B cell (primary cell): ENCODE measurements around the gene THRB. TPM values are rescaled to one million over a fixed set of nuclear protein-coding genes. Genes with fewer than 3 reads are reported as not detected.

Source experiments
- ATAC-seq: fragments of 200-7000 bp; cut with Tn5 transposase; one replicate; pipeline ENCODE4 v1.10.0; 2021; ENCODE audit warnings: low read depth, mild to moderate bottlenecking, moderate number of reproducible peaks, moderate library complexity
- CTCF ChIA-PET: fragments of 350-600 bp; sonication (Branson Sonifier 250); formaldehyde crosslinking; loops from one replicate; lab custom pipeline; 2021; ENCODE audit warnings: antibody characterized with exemption, inconsistent platforms; lab: Charles Lee
- POLR2A ChIA-PET: fragments of 350-600 bp; sonication (Branson Sonifier 250); formaldehyde crosslinking; loops from one replicate; lab custom pipeline; 2021; ENCODE audit warnings: antibody characterized with exemption; lab: Charles Lee
- DNase-seq: peaks from one replicate; pipeline ENCODE4 v3.0.0; 2013
- H2AFZ ChIP-seq: 2 replicates; pipeline ENCODE4 v1.6.1; 2012; ENCODE audit warnings: mild to moderate bottlenecking, low read depth, low read length; ENCODE audit not compliant: insufficient read depth, poor library complexity, severe bottlenecking
- H3K27ac ChIP-seq, 2 donors: 1 replicate in 1 of 2; 2 replicates in 1 of 2; pipeline ENCODE4 v1.5.1; 2012 to 2013; ENCODE audit warnings: low read length in 2 of 2, mild to moderate bottlenecking in 2 of 2, moderate library complexity in 1 of 2
- H3K27me3 ChIP-seq, 4 experiments: fragments of 200-600 bp in 1 of 4; sonication (generic) in 1 of 4; replicated peaks in 1 of 4; 1 replicate in 2 of 4; 2 replicates in 2 of 4; pipeline versions ENCODE4 v1.6.1 to v1.7.0; 2013 to 2016; ENCODE audit warnings: low read length in 3 of 4, mild to moderate bottlenecking in 2 of 4, mixed read lengths in 1 of 4, moderate library complexity in 1 of 4; ENCODE audit not compliant: insufficient read depth in 4 of 4, control insufficient read depth in 3 of 4; ENCODE audit errors: control extremely low read depth in 1 of 4
- H3K36me3 ChIP-seq, 2 experiments: replicated peaks in 1 of 2; 1 replicate in 1 of 2; 2 replicates in 1 of 2; pipeline versions ENCODE4 v1.6.1 to v1.7.1; 2013; ENCODE audit warnings: low read length in 1 of 2; ENCODE audit not compliant: insufficient read depth in 2 of 2, control insufficient read depth in 1 of 2; ENCODE audit errors: control extremely low read depth in 1 of 2, extremely low read depth in 1 of 2
- H3K4me1 ChIP-seq, 2 donors: fragments of 200-600 bp in 1 of 2; sonication (generic) in 1 of 2; 1 replicate in 1 of 2; 2 replicates in 1 of 2; pipeline versions ENCODE4 v1.5.1 to v1.6.1; 2013 to 2017; ENCODE audit warnings: low read length in 2 of 2; ENCODE audit not compliant: control insufficient read depth in 2 of 2, insufficient read depth in 2 of 2
- H3K4me2 ChIP-seq: replicated peaks from 2 replicates; pipeline ENCODE3; 2012; ENCODE audit warnings: mild to moderate bottlenecking, low read depth, low read length; ENCODE audit not compliant: poor library complexity, severe bottlenecking
- H3K4me3 ChIP-seq, 5 experiments: fragments of 200-600 bp in 1 of 5; sonication (generic) in 1 of 5; 1 replicate in 3 of 5; 2 replicates in 2 of 5; pipeline versions ENCODE4 v1.5.1 to v1.7.0; 2011 to 2016; ENCODE audit warnings: low read length in 4 of 5, mild to moderate bottlenecking in 4 of 5, low read depth in 2 of 5, control low read depth in 1 of 5, moderate library complexity in 1 of 5; ENCODE audit not compliant: insufficient read depth in 1 of 5; ENCODE audit errors: control extremely low read depth in 1 of 5, extremely low read depth in 1 of 5
- H3K79me2 ChIP-seq: fragments of 200-600 bp; sonication (generic); one replicate; pipeline ENCODE4 v1.6.0; 2016; ENCODE audit warnings: low read length; ENCODE audit not compliant: control insufficient read depth, insufficient read depth
- H3K9ac ChIP-seq: fragments of 200-600 bp; sonication (generic); 2 replicates; pipeline ENCODE4 v1.6.1; 2017; ENCODE audit warnings: mild to moderate bottlenecking, low read length, moderate library complexity
- H3K9me3 ChIP-seq, 3 donors: one replicate each; pipeline versions ENCODE4 v1.6.1 to v1.7.1; 2013; ENCODE audit warnings: low read length in 2 of 3; ENCODE audit not compliant: control insufficient read depth in 2 of 3, insufficient read depth in 1 of 3; ENCODE audit errors: control extremely low read depth in 1 of 3
- H4K20me1 ChIP-seq: 2 replicates; pipeline ENCODE4 v1.6.0; 2012; ENCODE audit warnings: mild to moderate bottlenecking, low read length; ENCODE audit not compliant: insufficient read depth, control insufficient read depth, poor library complexity, severe bottlenecking
- H3K27ac Mint-ChIP-seq: one replicate; pipeline ENCODE4 v1.8.0; 2021; ENCODE audit warnings: mixed read lengths
- H3K27me3 Mint-ChIP-seq: one replicate; pipeline ENCODE4 v1.8.0; 2021; ENCODE audit warnings: mixed read lengths
- H3K4me1 Mint-ChIP-seq: one replicate; pipeline ENCODE4 v1.8.0; 2021; ENCODE audit warnings: mixed read lengths
- H3K4me3 Mint-ChIP-seq: one replicate; pipeline ENCODE4 v1.8.0; 2021; ENCODE audit warnings: mixed read lengths
- H3K9me3 Mint-ChIP-seq: one replicate; pipeline ENCODE4 v1.8.0; 2022; ENCODE audit warnings: mixed read lengths; ENCODE audit not compliant: insufficient read depth
- EZH2 ChIP-seq: IDR thresholded peaks from 2 replicates; pipeline ENCODE4 v1.6.1; 2012; ENCODE audit warnings: borderline replicate concordance, low read depth, mild to moderate bottlenecking, moderate library complexity, low read length; ENCODE audit not compliant: insufficient read depth, poor library complexity, severe bottlenecking
- WGBS: methylation state at CpG from one replicate; pipeline ENCODE4 v1.1.5; 2013; ENCODE audit warnings: missing lambda C conversion rate; ENCODE audit not compliant: insufficient coverage; 5-methylcytosine and 5-hydroxymethylcytosine counted together
- intact Hi-C: fragments of 100-400 bp; cut with micrococcal nuclease; formaldehyde crosslinking; loops from one replicate; pipeline ENCODE4 v1.10.0; 2022
- polyA plus RNA-seq: library from polyadenylated mRNA; depleted of rRNA; stranded (reverse); fragments of >200 nt; gene quantifications from 2 replicates; pipeline ENCODE4 v1.2.3, GENCODE V29; 2012
- total RNA-seq, 2 donors: library from RNA; stranded (reverse); fragments of 120-200 nt in 1 of 2; gene quantifications; 1 replicate in 1 of 2; 2 replicates in 1 of 2; pipeline versions ENCODE4 v1.2.3 to v1.2.4, GENCODE V29; 2013 to 2022
- TF ChIP-seq, protein P1 (sequence below): fragments of 200-600 bp; IDR thresholded peaks from one replicate; pipeline ENCODE4 v1.8.0; 2022; ENCODE audit warnings: antibody characterized with exemption, mild to moderate bottlenecking

Gene THRB
- total and polyA plus RNA-seq, 2 donors (not counting 1 experiment from before 2014, with no cell fraction given), result 0.86 to 1.8 TPM

DNA sequence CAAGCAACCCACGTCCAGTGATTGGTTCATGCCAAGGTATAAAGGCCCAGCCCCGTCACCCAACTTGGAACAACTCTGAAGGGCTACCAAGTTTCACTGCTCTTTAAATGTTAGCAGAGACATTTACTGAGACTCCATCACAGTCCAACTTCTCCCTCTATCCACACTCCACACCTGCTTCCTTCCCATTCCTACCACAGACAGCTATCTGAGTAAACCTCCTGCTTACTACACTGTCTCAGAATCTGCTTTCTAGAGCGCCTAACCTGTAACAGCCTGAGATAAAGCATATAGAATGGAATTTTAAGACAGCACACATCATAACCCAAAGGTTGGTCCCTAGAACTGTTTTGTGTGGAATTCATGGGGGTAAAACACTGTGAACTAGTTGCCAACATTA is 106.5 kb downstream of the THRB start:
- H4K20me1 ChIP-seq, result no peaks in the 10 kb centered on the region
- no peak for DNase-seq
- H3K27me3 Mint-ChIP-seq, result peaks cover under 1% of the 10 kb centered on the region

DNA sequence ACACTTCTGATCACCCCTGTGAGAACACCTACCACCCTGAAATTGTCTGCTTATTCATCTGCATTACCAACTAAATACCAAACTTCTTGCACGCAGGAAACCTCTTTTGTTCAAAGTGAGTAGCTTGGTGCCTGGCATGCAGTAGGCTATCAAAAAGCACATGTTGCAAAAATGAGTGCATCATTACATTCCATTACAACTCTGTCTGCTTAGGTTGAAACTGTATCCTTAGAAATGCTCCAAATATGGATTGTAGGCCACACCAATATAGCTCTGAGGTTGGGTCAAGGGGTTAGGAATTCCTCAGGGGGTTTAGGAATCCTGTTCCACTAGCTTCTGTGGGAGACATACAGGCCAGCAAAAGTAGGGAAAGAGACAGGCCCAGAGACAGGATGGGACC is 107.2 kb downstream of the THRB start:
- H3K4me3 Mint-ChIP-seq, result no peak overlapping the region
- Histone ChIP-seq H3K4me2 (no peak overlapping the region), H2AFZ (no peak overlapping the region), H3K27me3 (no peaks in the 10 kb centered on the region), H3K27ac (no peak overlapping the region), H3K9ac (no peak overlapping the region), H3K4me1 (no peaks in the 10 kb centered on the region), H3K79me2 (no peaks in the 10 kb centered on the region), H3K4me3 (no peak overlapping the region), H3K9me3 (no peaks in the 10 kb centered on the region), H3K36me3 (no peaks in the 10 kb centered on the region), H4K20me1 (no peaks in the 10 kb centered on the region)
- no peaks in the 10 kb centered on the region for H3K9me3 Mint-ChIP-seq
- CTCF ChIA-PET, result no interaction called here
- ATAC-seq (no peak), DNase-seq (no peak)
- intact Hi-C loops, result no loop called here
- no peak overlapping the region for H3K27ac Mint-ChIP-seq
- POLR2A ChIA-PET, result no interaction called here
- WGBS, result 100% methylated on average over 1 of the region's 1 CpG
- no peaks in the 10 kb centered on the region for H3K4me1 Mint-ChIP-seq
- TF ChIP-seq, protein P1, sequence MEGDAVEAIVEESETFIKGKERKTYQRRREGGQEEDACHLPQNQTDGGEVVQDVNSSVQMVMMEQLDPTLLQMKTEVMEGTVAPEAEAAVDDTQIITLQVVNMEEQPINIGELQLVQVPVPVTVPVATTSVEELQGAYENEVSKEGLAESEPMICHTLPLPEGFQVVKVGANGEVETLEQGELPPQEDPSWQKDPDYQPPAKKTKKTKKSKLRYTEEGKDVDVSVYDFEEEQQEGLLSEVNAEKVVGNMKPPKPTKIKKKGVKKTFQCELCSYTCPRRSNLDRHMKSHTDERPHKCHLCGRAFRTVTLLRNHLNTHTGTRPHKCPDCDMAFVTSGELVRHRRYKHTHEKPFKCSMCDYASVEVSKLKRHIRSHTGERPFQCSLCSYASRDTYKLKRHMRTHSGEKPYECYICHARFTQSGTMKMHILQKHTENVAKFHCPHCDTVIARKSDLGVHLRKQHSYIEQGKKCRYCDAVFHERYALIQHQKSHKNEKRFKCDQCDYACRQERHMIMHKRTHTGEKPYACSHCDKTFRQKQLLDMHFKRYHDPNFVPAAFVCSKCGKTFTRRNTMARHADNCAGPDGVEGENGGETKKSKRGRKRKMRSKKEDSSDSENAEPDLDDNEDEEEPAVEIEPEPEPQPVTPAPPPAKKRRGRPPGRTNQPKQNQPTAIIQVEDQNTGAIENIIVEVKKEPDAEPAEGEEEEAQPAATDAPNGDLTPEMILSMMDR, result no peak
- TF ChIP-seq EZH2, result no peak
- no peaks in the 10 kb centered on the region for H3K27me3 Mint-ChIP-seq

More for the DNA sequence above, 106.5 kb downstream of the THRB start:
- intact Hi-C loops, result no loop called here
- Mint-ChIP-seq H3K4me3 (no peak overlapping the region), H3K27ac (no peak overlapping the region), H3K4me1 (no peaks in the 10 kb centered on the region), H3K9me3 (no peaks in the 10 kb centered on the region)
- H3K4me1 ChIP-seq, result no peaks in the 10 kb centered on the region
- H3K27ac ChIP-seq, result no peak overlapping the region
- no peak overlapping the region for H3K9ac ChIP-seq
- H3K79me2 ChIP-seq, result no peaks in the 10 kb centered on the region
- ChIA-PET POLR2A (no interaction called here), CTCF (no interaction called here)
- no peak for ATAC-seq
- no peak overlapping the region for H3K4me3 ChIP-seq
- H3K9me3 ChIP-seq, result no peaks in the 10 kb centered on the region
- no peaks in the 10 kb centered on the region for H3K36me3 ChIP-seq
- H2AFZ ChIP-seq, result no peak overlapping the region
- no peaks in the 10 kb centered on the region for H3K27me3 ChIP-seq
- no peak overlapping the region for H3K4me2 ChIP-seq
- WGBS, result 63% methylated on average over 2 of the region's 3 CpGs
- no peak for TF ChIP-seq EZH2
- TF ChIP-seq, protein P1, result no peak
